PC-9 (cell line): ENCODE measurements around the gene PNPLA4. TPM values are rescaled to one million over a fixed set of nuclear protein-coding genes. Genes with fewer than 3 reads are reported as not detected.

ENCODE experiments used
- BruUV-seq: library from RNA; stranded (reverse); fragments of 400-500 nt; replicated peaks from 2 replicates; lab custom pipeline; 2021; lab: Mats Ljungman, UMichigan
- CTCF ChIA-PET: fragments of 300-600 bp; sonication (Branson Sonifier 250); formaldehyde crosslinking; loops from one replicate; lab custom pipeline; 2022; ENCODE audit warnings: antibody characterized with exemption; lab: Charles Lee
- POLR2A ChIA-PET: fragments of 300-600 bp; sonication (Branson Sonifier 250); formaldehyde crosslinking; loops from one replicate; lab custom pipeline; 2022; ENCODE audit warnings: antibody characterized with exemption; ENCODE audit not compliant: unreplicated experiment; lab: Charles Lee
- DNase-seq, 2 experiments: peaks; one replicate each; pipeline versions ENCODE4 v3.0.0 to v3.0.0-alpha.2; 2015 to 2022; ENCODE audit warnings: mixed read lengths in 1 of 2
- H2AFZ ChIP-seq: fragments of 200-600 bp; sonication (generic); 2 replicates; pipeline ENCODE4 v1.8.1; 2017; ENCODE audit warnings: antibody characterized with exemption
- H3F3A ChIP-seq: fragments of 200-600 bp; sonication (generic); 2 replicates; pipeline ENCODE4 v1.8.1; 2017; ENCODE audit warnings: antibody characterized with exemption, mild to moderate bottlenecking, low read depth; ENCODE audit not compliant: insufficient read depth
- H3K27ac ChIP-seq: fragments of 200-600 bp; sonication (generic); 2 replicates; pipeline ENCODE4 v1.6.1; 2016; ENCODE audit warnings: mixed run types
- H3K27me3 ChIP-seq: fragments of 200-600 bp; sonication (generic); 2 replicates; pipeline ENCODE4 v1.6.1; 2016; ENCODE audit warnings: low read depth, mixed run types; ENCODE audit not compliant: insufficient read depth
- H3K36me3 ChIP-seq: fragments of 200-600 bp; sonication (generic); 2 replicates; pipeline ENCODE4 v1.6.1; 2016; ENCODE audit warnings: low read depth, mixed run types
- H3K4me1 ChIP-seq: fragments of 200-600 bp; sonication (generic); replicated peaks from 2 replicates; pipeline ENCODE4 v1.6.1; 2016; ENCODE audit warnings: mixed run types; ENCODE audit not compliant: insufficient read depth
- H3K4me2 ChIP-seq: fragments of 200-600 bp; sonication (generic); 2 replicates; pipeline ENCODE4 v1.6.1; 2017; ENCODE audit warnings: mixed run types
- H3K4me3 ChIP-seq: fragments of 200-600 bp; sonication (generic); 2 replicates; pipeline ENCODE4 v1.6.1; 2016; ENCODE audit warnings: mixed run types
- H3K79me2 ChIP-seq: fragments of 200-600 bp; sonication (generic); 2 replicates; pipeline ENCODE4 v1.6.1; 2017; ENCODE audit warnings: low read depth, mixed run types
- H3K9me2 ChIP-seq: fragments of 200-600 bp; sonication (generic); 2 replicates; pipeline ENCODE4 v1.8.1; 2017; ENCODE audit warnings: mild to moderate bottlenecking; ENCODE audit not compliant: insufficient read depth
- H3K9me3 ChIP-seq: fragments of 200-600 bp; sonication (generic); 2 replicates; pipeline ENCODE4 v1.8.1; 2016; ENCODE audit warnings: low read depth; ENCODE audit not compliant: insufficient read depth
- H4K20me1 ChIP-seq: fragments of 200-600 bp; sonication (generic); 2 replicates; pipeline ENCODE4 v1.8.1; 2017; ENCODE audit not compliant: insufficient read depth
- CTCF ChIP-seq: fragments of 200-600 bp; sonication (generic); conservative IDR thresholded peaks from 2 replicates; pipeline ENCODE4 v1.6.1; 2017; ENCODE audit warnings: mixed run types, antibody characterized with exemption, mild to moderate bottlenecking, moderate library complexity
- EZH2 ChIP-seq: fragments of 200-600 bp; sonication (generic); IDR thresholded peaks from 2 replicates; pipeline ENCODE4 v1.8.0; 2017; ENCODE audit warnings: antibody characterized with exemption, low read depth
- intact Hi-C: fragments of 100-400 bp; cut with micrococcal nuclease; formaldehyde crosslinking; loops from one replicate; pipeline ENCODE4 v1.10.0; 2022; ENCODE audit not compliant: unreplicated experiment
- total RNA-seq: library from RNA; stranded (reverse); gene quantifications from 2 replicates; pipeline ENCODE4 v1.2.3, GENCODE V29; 2021

The PNPLA4 gene
- total RNA-seq, 1 experiment from 2014 or later, result 29.1 TPM

DNA sequence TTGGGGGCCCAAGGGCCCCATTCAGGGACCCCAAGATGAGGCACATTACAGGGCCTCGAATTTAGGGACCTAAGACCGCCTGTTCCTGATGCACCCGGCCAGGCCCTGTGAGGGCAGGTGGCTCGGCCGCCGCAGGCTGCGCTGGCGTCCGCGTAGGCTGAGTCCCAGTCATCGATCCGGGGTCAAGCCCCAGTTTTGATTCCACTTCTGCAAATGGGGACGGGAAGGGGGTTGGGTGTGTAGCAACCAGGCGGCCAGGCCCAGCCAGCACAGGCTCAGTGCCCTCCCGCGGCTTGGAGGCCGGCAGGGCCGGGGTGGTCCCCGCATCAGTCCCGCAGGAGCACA is 327 bp downstream of the PNPLA4 start:
- H3K4me2 ChIP-seq, result peak overlapping the region; percentile 68
- peak overlapping the region; percentile 57; the same call in 1 of the 2 replicates for H3K4me3 ChIP-seq
- H3K9me3 ChIP-seq, result no peaks in the 10 kb centered on the region
- intact Hi-C loops, result loop anchor here (5.0 to 10.0 kb wide), 2 partner anchors 792 to 1905 kb away; no protein-coding TSS in a partner anchor
- H3K27ac ChIP-seq, result peak overlapping the region; percentile 64
- no peaks in the 10 kb centered on the region for H3F3A ChIP-seq
- no peaks in the 10 kb centered on the region for H3K27me3 ChIP-seq
- no peaks in the 10 kb centered on the region for H3K36me3 ChIP-seq
- peak overlapping the region; percentile 64; the same call in 1 of the 2 replicates for H2AFZ ChIP-seq
- H3K9me2 ChIP-seq, result no peaks in the 10 kb centered on the region
- BruUV-seq, result TSS peak; percentile 50
- H3K4me1 ChIP-seq, result no peaks in the 10 kb centered on the region
- H4K20me1 ChIP-seq, result no peaks in the 10 kb centered on the region
- DNase-seq, result no peak
- ChIA-PET POLR2A (no interaction called here), CTCF (no interaction called here)
- TF ChIP-seq EZH2 (no peak), CTCF (no peak)
- H3K79me2 ChIP-seq, result no peaks in the 10 kb centered on the region

GRCh38 chrX:7926501-7926900 is 712 bp downstream of the PNPLA4 start:
- Histone ChIP-seq H3K27me3 (no peaks in the 10 kb centered on the region), H3K36me3 (no peaks in the 10 kb centered on the region), H3K27ac (peak overlapping the region; percentile 64; the same call in 1 of the 2 replicates), H2AFZ (no peak overlapping the region), H3F3A (no peaks in the 10 kb centered on the region), H3K9me3 (no peaks in the 10 kb centered on the region), H3K4me1 (no peaks in the 10 kb centered on the region), H3K4me3 (peak overlapping the region; percentile 57; the same call in 1 of the 2 replicates), H3K9me2 (no peaks in the 10 kb centered on the region), H3K79me2 (no peaks in the 10 kb centered on the region), H3K4me2 (peak overlapping the region; percentile 68), H4K20me1 (no peaks in the 10 kb centered on the region)
- DNase-seq, result no peak
- ChIA-PET POLR2A (no interaction called here), CTCF (interaction anchor here (0.6 kb wide), 1 partner anchor 825 kb away, joined by 5 read pairs; no protein-coding TSS in a partner anchor)
- intact Hi-C loops, result loop anchor here (5.0 to 10.0 kb wide), 2 partner anchors 792 to 1904 kb away; no protein-coding TSS in a partner anchor
- BruUV-seq, result no TSS peak
- TF ChIP-seq EZH2 (no peak), CTCF (no peak)

DNA sequence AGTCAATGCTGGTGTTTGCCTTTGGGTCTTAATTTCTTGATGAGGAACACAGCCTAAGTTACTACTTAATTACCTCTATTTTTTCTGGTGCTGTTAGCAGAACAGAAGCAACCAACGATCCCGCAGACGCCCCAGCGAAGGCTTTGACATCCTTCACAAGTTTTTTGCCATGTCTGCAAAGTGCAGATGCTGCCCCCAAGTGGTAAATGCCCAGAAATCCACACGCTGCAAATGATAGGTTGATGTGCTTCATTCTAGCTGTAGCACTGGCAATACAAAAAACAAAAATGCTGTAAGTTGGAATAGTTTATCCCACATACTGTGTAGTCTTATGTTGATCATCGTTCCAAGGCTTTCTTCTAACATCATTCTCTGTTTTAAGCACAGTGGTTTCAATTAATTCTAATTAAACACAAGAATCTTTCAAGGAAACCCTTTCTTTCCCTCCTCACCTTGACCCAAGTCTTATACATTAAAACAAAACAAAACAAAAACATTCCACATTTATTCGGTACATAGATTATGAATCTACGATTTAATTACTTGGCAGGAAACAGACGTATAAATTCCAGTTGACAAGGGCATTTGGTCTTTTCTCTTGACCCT is 1.2 kb downstream of the PNPLA4 start:
- no peaks in the 10 kb centered on the region for H3F3A ChIP-seq
- no peaks in the 10 kb centered on the region for H3K9me2 ChIP-seq
- BruUV-seq, result no TSS peak
- H3K4me1 ChIP-seq, result no peaks in the 10 kb centered on the region
- peak; percentile 35 to 44 for DNase-seq
- no peak overlapping the region for H3K27ac ChIP-seq
- peak overlapping the region; percentile 68 for H3K4me2 ChIP-seq
- peak overlapping the region; percentile 57; the same call in 1 of the 2 replicates for H3K4me3 ChIP-seq
- intact Hi-C loops, result loop anchor here (5.0 to 10.0 kb wide), 2 partner anchors 791 to 1904 kb away; no protein-coding TSS in a partner anchor
- no peaks in the 10 kb centered on the region for H3K79me2 ChIP-seq
- H3K36me3 ChIP-seq, result no peaks in the 10 kb centered on the region
- no peak for TF ChIP-seq EZH2
- peak; percentile 58 for TF ChIP-seq CTCF
- no peaks in the 10 kb centered on the region for H3K27me3 ChIP-seq
- CTCF ChIA-PET, result interaction anchor here (0.6 kb wide), 1 partner anchor 825 kb away, joined by 5 read pairs; no protein-coding TSS in a partner anchor
- H4K20me1 ChIP-seq, result no peaks in the 10 kb centered on the region
- no peak overlapping the region for H2AFZ ChIP-seq
- POLR2A ChIA-PET, result no interaction called here
- H3K9me3 ChIP-seq, result no peaks in the 10 kb centered on the region
